Liver (tissue), 3 donors: ENCODE results near the gene SLC6A18.

Experiments used
- EGR1 ChIP-seq, 2 donors: IDR thresholded peaks; 2 replicates each; pipeline ENCODE4 v1.6.1; 2016 to 2018; ENCODE audit warnings: antibody characterized with exemption in 2 of 2, low read depth in 2 of 2
- GABPA ChIP-seq, 2 donors: IDR thresholded peaks in 1 of 2; conservative IDR thresholded peaks in 1 of 2; 2 replicates each; pipeline ENCODE4 v1.6.1; 2016; ENCODE audit warnings: antibody characterized with exemption in 2 of 2, mild to moderate bottlenecking in 1 of 2, moderate library complexity in 1 of 2
- HNF4A ChIP-seq, 2 donors: conservative IDR thresholded peaks; 2 replicates each; pipeline ENCODE4 v1.6.1; 2016; ENCODE audit warnings: antibody characterized with exemption in 2 of 2, mild to moderate bottlenecking in 2 of 2
- HNF4G ChIP-seq: IDR thresholded peaks from 2 replicates; pipeline ENCODE4 v1.6.1; 2016; ENCODE audit warnings: antibody characterized with exemption
- RAD21 ChIP-seq, 2 donors: IDR thresholded peaks; 2 replicates each; pipeline ENCODE4 v1.6.1; 2016; ENCODE audit warnings: antibody characterized with exemption in 2 of 2, mild to moderate bottlenecking in 2 of 2
- RXRA ChIP-seq, 2 donors: IDR thresholded peaks; 2 replicates each; pipeline ENCODE4 v1.6.1; 2017 to 2018; ENCODE audit warnings: antibody characterized with exemption in 2 of 2, mild to moderate bottlenecking in 1 of 2
- TAF1 ChIP-seq: conservative IDR thresholded peaks from 2 replicates; pipeline ENCODE4 v1.6.1; 2016; ENCODE audit warnings: antibody characterized with exemption, mild to moderate bottlenecking
- YY1 ChIP-seq: IDR thresholded peaks from 2 replicates; pipeline ENCODE4 v1.6.1; 2016; ENCODE audit warnings: antibody characterized with exemption, mild to moderate bottlenecking
- TF ChIP-seq, protein P1 (sequence below): fragments of 150-350 bp; IDR thresholded peaks from 2 replicates; pipeline ENCODE4 v1.5.1; 2017; ENCODE audit warnings: improper control_type of control experiment, low read depth, low read length; ENCODE audit not compliant: missing input control
- TF ChIP-seq, protein P2 (sequence below): IDR thresholded peaks from 2 replicates; pipeline ENCODE4 v1.6.1; 2016; ENCODE audit warnings: antibody characterized with exemption
- donor health status: healthy.
- donor health status: healthy.

DNA sequence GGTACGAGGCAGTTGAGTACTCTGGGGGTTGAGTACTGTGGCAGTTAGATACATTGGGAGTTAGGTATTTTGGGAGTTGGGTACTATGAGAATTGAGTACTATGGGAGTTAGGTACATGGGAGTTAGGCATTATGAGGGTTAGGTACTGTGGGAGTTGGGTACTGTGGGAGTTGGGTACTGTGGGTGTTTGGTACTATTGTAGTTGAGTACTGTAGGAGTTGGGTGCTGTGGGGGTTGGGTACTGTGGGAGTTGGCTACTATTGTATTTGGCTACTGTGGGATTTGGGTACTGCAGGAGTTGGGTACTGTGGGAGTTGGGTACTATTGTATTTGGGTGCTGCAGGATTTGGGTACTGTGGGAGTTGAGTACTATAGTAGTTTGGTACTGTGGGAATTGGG is 28.6 kb upstream of the SLC6A18 start:
- no peak for TF ChIP-seq TAF1
- TF ChIP-seq, protein P1, sequence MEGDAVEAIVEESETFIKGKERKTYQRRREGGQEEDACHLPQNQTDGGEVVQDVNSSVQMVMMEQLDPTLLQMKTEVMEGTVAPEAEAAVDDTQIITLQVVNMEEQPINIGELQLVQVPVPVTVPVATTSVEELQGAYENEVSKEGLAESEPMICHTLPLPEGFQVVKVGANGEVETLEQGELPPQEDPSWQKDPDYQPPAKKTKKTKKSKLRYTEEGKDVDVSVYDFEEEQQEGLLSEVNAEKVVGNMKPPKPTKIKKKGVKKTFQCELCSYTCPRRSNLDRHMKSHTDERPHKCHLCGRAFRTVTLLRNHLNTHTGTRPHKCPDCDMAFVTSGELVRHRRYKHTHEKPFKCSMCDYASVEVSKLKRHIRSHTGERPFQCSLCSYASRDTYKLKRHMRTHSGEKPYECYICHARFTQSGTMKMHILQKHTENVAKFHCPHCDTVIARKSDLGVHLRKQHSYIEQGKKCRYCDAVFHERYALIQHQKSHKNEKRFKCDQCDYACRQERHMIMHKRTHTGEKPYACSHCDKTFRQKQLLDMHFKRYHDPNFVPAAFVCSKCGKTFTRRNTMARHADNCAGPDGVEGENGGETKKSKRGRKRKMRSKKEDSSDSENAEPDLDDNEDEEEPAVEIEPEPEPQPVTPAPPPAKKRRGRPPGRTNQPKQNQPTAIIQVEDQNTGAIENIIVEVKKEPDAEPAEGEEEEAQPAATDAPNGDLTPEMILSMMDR, result no peak
- no peak for TF ChIP-seq GABPA (IDR thresholded peaks at IDR 0.05 in 1 of 2, conservative IDR thresholded peaks at IDR 0.05 in 1 of 2)
- TF ChIP-seq EGR1 (IDR thresholded peaks at IDR 0.05; ENCODE audit: low read depth in 2 of 2), result no peak
- TF ChIP-seq YY1, result no peak
- TF ChIP-seq RAD21 (IDR thresholded peaks at IDR 0.05), result no peak
- TF ChIP-seq HNF4A (conservative IDR thresholded peaks at IDR 0.05), result no peak
- TF ChIP-seq RXRA (IDR thresholded peaks at IDR 0.05), result no peak
- no peak for TF ChIP-seq HNF4G
- TF ChIP-seq, protein P2, sequence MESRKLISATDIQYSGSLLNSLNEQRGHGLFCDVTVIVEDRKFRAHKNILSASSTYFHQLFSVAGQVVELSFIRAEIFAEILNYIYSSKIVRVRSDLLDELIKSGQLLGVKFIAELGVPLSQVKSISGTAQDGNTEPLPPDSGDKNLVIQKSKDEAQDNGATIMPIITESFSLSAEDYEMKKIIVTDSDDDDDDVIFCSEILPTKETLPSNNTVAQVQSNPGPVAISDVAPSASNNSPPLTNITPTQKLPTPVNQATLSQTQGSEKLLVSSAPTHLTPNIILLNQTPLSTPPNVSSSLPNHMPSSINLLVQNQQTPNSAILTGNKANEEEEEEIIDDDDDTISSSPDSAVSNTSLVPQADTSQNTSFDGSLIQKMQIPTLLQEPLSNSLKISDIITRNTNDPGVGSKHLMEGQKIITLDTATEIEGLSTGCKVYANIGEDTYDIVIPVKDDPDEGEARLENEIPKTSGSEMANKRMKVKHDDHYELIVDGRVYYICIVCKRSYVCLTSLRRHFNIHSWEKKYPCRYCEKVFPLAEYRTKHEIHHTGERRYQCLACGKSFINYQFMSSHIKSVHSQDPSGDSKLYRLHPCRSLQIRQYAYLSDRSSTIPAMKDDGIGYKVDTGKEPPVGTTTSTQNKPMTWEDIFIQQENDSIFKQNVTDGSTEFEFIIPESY, result no peak
